HepG2 (cell line): ENCODE results near the gene HMX1. TPM values are rescaled to one million over a fixed set of nuclear protein-coding genes. Genes with fewer than 3 reads are reported as not detected.

Source experiments
- ATAC-seq: fragments of 200-7000 bp; cut with Tn5 transposase; 3 replicates; pipeline ENCODE4 v1.9.1; 2020; ENCODE audit warnings: mild to moderate bottlenecking, moderate library complexity
- BruUV-seq: library from RNA; stranded (reverse); fragments of 400-500 nt; replicated peaks from 2 replicates; lab custom pipeline; 2021; lab: Mats Ljungman, UMichigan
- CTCF ChIA-PET: fragments of 300-600 bp; formaldehyde crosslinking; extraction: SDS; loops from one replicate; lab custom pipeline; 2021; ENCODE audit warnings: low total read pairs, inconsistent platforms, low intra/inter-chr PET ratio; lab: Yijun Ruan, JAX
- POLR2A ChIA-PET: fragments of 350-600 bp; sonication (Branson Sonifier 250); formaldehyde crosslinking; loops from one replicate; lab custom pipeline; 2020; ENCODE audit warnings: antibody characterized with exemption, inconsistent platforms; lab: Yijun Ruan, JAX
- DNase-seq: peaks from one replicate; pipeline ENCODE4 v3.0.0-alpha.2; 2015; ENCODE audit warnings: low spot score
- FAIRE-seq: peaks from 3 replicates; lab custom pipeline; 2011; peaks lifted over from hg19 to GRCh38; lab: Jason Lieb, UNC
- H2AFZ ChIP-seq: one replicate; pipeline ENCODE4 v1.6.1; 2011; ENCODE audit warnings: low read length, inconsistent platforms
- H3K27ac ChIP-seq: fragments of 300-600 bp; 3 replicates; pipeline ENCODE4 v1.8.0; 2011; ENCODE audit warnings: mixed run types, mild to moderate bottlenecking, mixed read lengths, low read length, inconsistent platforms; ENCODE audit not compliant: insufficient read depth; ENCODE audit errors: extremely low read length
- H3K27me3 ChIP-seq, 2 experiments: fragments of 200-600 bp in 1 of 2; 2 replicates in 1 of 2; 3 replicates in 1 of 2; pipeline versions ENCODE4 v1.6.0 to v1.8.0; 2011; ENCODE audit warnings: low read length in 2 of 2, mild to moderate bottlenecking in 2 of 2, moderate library complexity in 2 of 2, inconsistent platforms in 1 of 2; ENCODE audit not compliant: insufficient read depth in 2 of 2, control insufficient read depth in 1 of 2
- H3K36me3 ChIP-seq, 2 experiments: fragments of 200-600 bp in 1 of 2; replicated peaks in 1 of 2; 2 replicates in 1 of 2; 3 replicates in 1 of 2; pipeline versions ENCODE4 v1.5.1 to v1.8.0; 2011; ENCODE audit warnings: low read length in 2 of 2, inconsistent platforms in 1 of 2; ENCODE audit not compliant: insufficient read depth in 2 of 2, control insufficient read depth in 1 of 2
- H3K4me1 ChIP-seq: 2 replicates; pipeline ENCODE4 v1.5.1; 2012; ENCODE audit warnings: low read length, inconsistent platforms; ENCODE audit not compliant: insufficient read depth
- H3K4me2 ChIP-seq: 2 replicates; pipeline ENCODE4 v1.6.0; 2011; ENCODE audit warnings: low read depth, low read length, inconsistent platforms
- H3K4me3 ChIP-seq, 3 experiments: fragments of 200-600 bp in 1 of 3; sonication (generic), shearing (Covaris generic) in 1 of 3; replicated peaks in 1 of 3; 2 replicates each; pipeline ENCODE4 v1.5.1; 2011 to 2016; ENCODE audit warnings: low read length in 3 of 3, inconsistent platforms in 2 of 3, low read depth in 2 of 3, mild to moderate bottlenecking in 2 of 3, control low read depth in 1 of 3, mixed read lengths in 1 of 3; ENCODE audit not compliant: insufficient read depth in 1 of 3
- H3K79me2 ChIP-seq: one replicate; pipeline ENCODE4 v1.6.1; 2011; ENCODE audit warnings: low read length, inconsistent platforms; ENCODE audit not compliant: insufficient read depth
- H3K9ac ChIP-seq: 2 replicates; pipeline ENCODE4 v1.6.0; 2011; ENCODE audit warnings: mild to moderate bottlenecking, low read depth, low read length, inconsistent platforms; ENCODE audit not compliant: insufficient read depth
- H3K9me3 ChIP-seq: 2 replicates; pipeline ENCODE4 v1.5.1; 2012; ENCODE audit warnings: mild to moderate bottlenecking, low read length
- H4K20me1 ChIP-seq: 2 replicates; pipeline ENCODE4 v1.6.0; 2011; ENCODE audit warnings: inconsistent platforms, mild to moderate bottlenecking, low read length, moderate library complexity; ENCODE audit not compliant: insufficient read depth
- BHLHE40 ChIP-seq: IDR thresholded peaks from 2 replicates; pipeline ENCODE4 v1.6.1; 2011; ENCODE audit warnings: low read length, improper control_type of control experiment
- BORCS8-MEF2B ChIP-seq: sonication (generic); formaldehyde crosslinking; IDR thresholded peaks from 2 replicates; pipeline ENCODE4 v1.8.0; 2022; ENCODE audit warnings: mild to moderate bottlenecking, missing genetic modification reagents
- CHCHD3 ChIP-seq: sonication (generic); formaldehyde crosslinking; IDR thresholded peaks from 2 replicates; pipeline ENCODE4 v1.8.0; 2022; ENCODE audit warnings: mild to moderate bottlenecking, missing genetic modification reagents, moderate library complexity
- ESRRA ChIP-seq: sonication (generic); formaldehyde crosslinking; IDR thresholded peaks from 2 replicates; pipeline ENCODE4 v1.5.1; 2020; ENCODE audit warnings: mild to moderate bottlenecking, low read depth, missing genetic modification reagents
- FLYWCH1 ChIP-seq: sonication (generic); formaldehyde crosslinking; IDR thresholded peaks from 2 replicates; pipeline ENCODE4 v1.8.1; 2023; ENCODE audit warnings: mild to moderate bottlenecking, missing genetic modification reagents
- GATAD2A ChIP-seq: IDR thresholded peaks from 2 replicates; pipeline ENCODE4 v1.6.1; 2016
- HES4 ChIP-seq: sonication (generic); formaldehyde crosslinking; IDR thresholded peaks from 2 replicates; pipeline ENCODE4 v1.9.0; 2021; ENCODE audit warnings: mild to moderate bottlenecking, missing genetic modification reagents, borderline replicate concordance
- KMT2A ChIP-seq: sonication (generic); formaldehyde crosslinking; IDR thresholded peaks from 2 replicates; pipeline ENCODE4 v1.4.0; 2020; ENCODE audit warnings: missing genetic modification reagents
- MED1 ChIP-seq: sonication (generic); formaldehyde crosslinking; IDR thresholded peaks from 2 replicates; pipeline ENCODE4 v1.4.0; 2020; ENCODE audit warnings: missing genetic modification reagents
- MEIS2 ChIP-seq: sonication (generic); formaldehyde crosslinking; IDR thresholded peaks from 2 replicates; pipeline ENCODE4 v1.9.0; 2021; ENCODE audit warnings: mild to moderate bottlenecking, missing genetic modification reagents
- NCOA1 ChIP-seq: sonication (generic); formaldehyde crosslinking; IDR thresholded peaks from 2 replicates; pipeline ENCODE4 v1.9.0; 2021; ENCODE audit warnings: missing genetic modification reagents
- PHF5A ChIP-seq: IDR thresholded peaks from one replicate; pipeline ENCODE4 v1.6.1; 2018; ENCODE audit warnings: low read depth, missing genetic modification reagents; ENCODE audit not compliant: unreplicated experiment
- RFX5 ChIP-seq: IDR thresholded peaks from 2 replicates; pipeline ENCODE4 v1.6.1; 2011; ENCODE audit warnings: low read depth, low read length, improper control_type of control experiment
- SKI ChIP-seq: fragments of 450-650 bp; IDR thresholded peaks from one replicate; pipeline ENCODE4 v1.6.1; 2018; ENCODE audit warnings: mild to moderate bottlenecking; ENCODE audit not compliant: partially characterized antibody
- TARDBP ChIP-seq: sonication (generic); formaldehyde crosslinking; IDR thresholded peaks from 2 replicates; pipeline ENCODE4 v1.8.0; 2022; ENCODE audit warnings: mild to moderate bottlenecking, missing genetic modification reagents
- TCF7 ChIP-seq: sonication (generic); IDR thresholded peaks from 2 replicates; pipeline ENCODE4 v1.6.1; 2016; ENCODE audit warnings: antibody characterized with exemption, low read depth
- TSC22D2 ChIP-seq: sonication (generic); formaldehyde crosslinking; IDR thresholded peaks from 2 replicates; pipeline ENCODE4 v1.5.1; 2020; ENCODE audit warnings: missing genetic modification reagents, mild to moderate bottlenecking, borderline replicate concordance
- XBP1 ChIP-seq: sonication (generic); formaldehyde crosslinking; IDR thresholded peaks from 2 replicates; pipeline ENCODE4 v1.5.0; 2020; ENCODE audit warnings: missing genetic modification reagents
- ZBTB34 ChIP-seq: sonication (generic); formaldehyde crosslinking; IDR thresholded peaks from 2 replicates; pipeline ENCODE4 v1.8.0; 2022; ENCODE audit warnings: mild to moderate bottlenecking, missing genetic modification reagents
- ZNF224 ChIP-seq: sonication (generic); formaldehyde crosslinking; IDR thresholded peaks from 2 replicates; pipeline ENCODE4 v1.5.0; 2020; ENCODE audit warnings: mild to moderate bottlenecking, missing genetic modification reagents
- ZNF253 ChIP-seq: sonication (generic); formaldehyde crosslinking; IDR thresholded peaks from 2 replicates; pipeline ENCODE4 v1.8.0; 2022; ENCODE audit warnings: mild to moderate bottlenecking, missing genetic modification reagents, borderline replicate concordance
- ZNF256 ChIP-seq: sonication (generic); formaldehyde crosslinking; conservative IDR thresholded peaks from 2 replicates; pipeline ENCODE4 v1.4.0; 2020; ENCODE audit warnings: missing genetic modification reagents
- WGBS: methylation state at CpG from one replicate; pipeline ENCODE4 v1.1.6; 2017; ENCODE audit warnings: low lambda C conversion rate; 5-methylcytosine and 5-hydroxymethylcytosine counted together
- in situ Hi-C: cut with HindIII; loops from 2 replicates; pipeline ENCODE4 v1.10.0; 2017; ENCODE audit warnings: low pct_unique_long_range_greater_than_20kb; ENCODE audit not compliant: extremely low pct_ligation_motif_present
- intact Hi-C: fragments of 100-400 bp; cut with micrococcal nuclease; formaldehyde crosslinking; loops from one replicate; pipeline ENCODE4 v1.10.0; 2022; ENCODE audit not compliant: unreplicated experiment
- polyA plus RNA-seq, 8 experiments: library from polyadenylated mRNA; depleted of rRNA in 3 of 8; stranded (reverse) in 7 of 8; unstranded in 1 of 8; fragments of >200 nt; fragmentation: Illumina TruSeq in 4 of 8; extraction: Trizol in 4 of 8; gene quantifications; 2 replicates each; pipeline versions ENCODE4 v1.2.1 to v1.2.3, GENCODE V29; 2011 to 2016; ENCODE audit warnings: low read depth in 4 of 8, missing spikeins in 1 of 8, mixed read lengths in 1 of 8; ENCODE audit not compliant: insufficient read depth in 1 of 8
- total RNA-seq, 5 experiments: library from RNA; depleted of rRNA; stranded (reverse); fragments of >200 nt; fragmentation: Illumina TruSeq; extraction: Trizol; gene quantifications; 2 replicates each; pipeline ENCODE4 v1.2.3, GENCODE V29; 2016; ENCODE audit warnings: low read depth in 1 of 5

Gene HMX1
- total and polyA plus RNA-seq, 2 of the 13 experiments (the other 11 are each of a cell fraction or from before 2014, with no cell fraction given) = not detected

DNA sequence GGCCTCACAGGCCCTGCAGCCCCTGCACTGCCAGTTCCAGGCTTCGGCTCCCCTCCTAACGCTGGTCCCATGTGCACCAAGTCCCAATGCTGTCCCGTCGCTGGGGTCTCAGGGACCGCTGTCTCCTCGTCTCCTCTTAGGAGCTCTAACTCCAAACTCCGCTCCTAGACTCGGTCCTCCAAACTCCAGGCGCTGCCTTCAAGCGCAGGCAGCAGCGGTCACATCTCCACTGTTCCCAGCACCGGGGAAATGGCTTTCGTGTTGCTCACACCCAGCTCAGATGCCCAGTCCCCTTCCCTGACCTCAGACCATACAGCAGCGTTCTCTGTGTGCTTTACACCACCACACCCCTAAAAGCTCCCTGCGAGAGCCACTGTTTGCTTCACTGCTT, 19.6 kb upstream of the HMX1 start:
- ATAC-seq = no peak
- H3K27me3 ChIP-seq = peaks cover 12 to 75% of the 10 kb centered on the region in 2 experiments; a peak in 4 of 5 replicates
- H3K4me1 ChIP-seq = peaks cover 5% of the 10 kb centered on the region; the same call in 1 of the 2 replicates
- no peak overlapping the region for H2AFZ ChIP-seq
- no TSS peak for BruUV-seq
- no peak overlapping the region for H3K4me2 ChIP-seq
- no peak overlapping the region for H3K9ac ChIP-seq
- no peaks in the 10 kb centered on the region for H3K79me2 ChIP-seq
- no peaks in the 10 kb centered on the region for H3K9me3 ChIP-seq
- ChIA-PET POLR2A (no interaction called here), CTCF (no interaction called here)
- no peak for DNase-seq
- H4K20me1 ChIP-seq = no peaks in the 10 kb centered on the region
- H3K36me3 ChIP-seq = no peaks in the 10 kb centered on the region
- WGBS = 17% methylated on average over 13 of the region's 15 CpGs
- H3K4me3 ChIP-seq = no peak overlapping the region
- H3K27ac ChIP-seq = no peak overlapping the region
- intact Hi-C loops (no loop called here), in situ Hi-C loops (no loop called here)
- TF ChIP-seq ZNF256 (CRISPR knock-in tag) = no peak
- no peak for TF ChIP-seq KMT2A
- no peak for TF ChIP-seq FLYWCH1
- no peak for TF ChIP-seq TARDBP (CRISPR knock-in tag)
- TF ChIP-seq HES4 = no peak
- no peak for TF ChIP-seq SKI
- no peak for TF ChIP-seq CHCHD3 (CRISPR knock-in tag)
- no peak for TF ChIP-seq TCF7
- TF ChIP-seq BORCS8-MEF2B (CRISPR knock-in tag) = no peak
- no peak for TF ChIP-seq NCOA1 (CRISPR knock-in tag)
- no peak for FAIRE-seq

GRCh38 chr4:8888856-8889255, 17.2 kb upstream of the HMX1 start:
- Histone ChIP-seq H3K27ac (no peak overlapping the region), H4K20me1 (no peaks in the 10 kb centered on the region), H3K36me3 (no peaks in the 10 kb centered on the region), H3K9me3 (no peaks in the 10 kb centered on the region), H3K79me2 (no peaks in the 10 kb centered on the region), H3K27me3 (peaks cover 10 to 73% of the 10 kb centered on the region in 2 experiments; a peak in 4 of 5 replicates), H3K4me1 (peaks cover 4% of the 10 kb centered on the region; the same call in 1 of the 2 replicates), H3K4me3 (no peak overlapping the region), H3K4me2 (no peak overlapping the region), H3K9ac (no peak overlapping the region), H2AFZ (no peak overlapping the region)
- CTCF ChIA-PET = no interaction called here
- 2% methylated on average over 13 of the region's 13 CpGs for WGBS
- ATAC-seq (no peak), FAIRE-seq (no peak), DNase-seq (no peak)
- POLR2A ChIA-PET = no interaction called here
- intact Hi-C loops (loop anchor here (10.0 kb wide), 1 partner anchor 204 kb away; no protein-coding TSS in a partner anchor), in situ Hi-C loops (loop anchor here (10.0 kb wide), 1 partner anchor 204 kb away; no protein-coding TSS in a partner anchor)
- BruUV-seq = no TSS peak
- TF ChIP-seq ZNF253 (CRISPR knock-in tag) (no peak), XBP1 (CRISPR knock-in tag) (no peak), MEIS2 (CRISPR knock-in tag) (no peak), MED1 (CRISPR knock-in tag) (no peak), BHLHE40 (no peak), GATAD2A (CRISPR knock-in tag) (no peak), TSC22D2 (no peak), ZNF224 (CRISPR knock-in tag) (no peak), ZBTB34 (CRISPR knock-in tag) (no peak), RFX5 (no peak), PHF5A (CRISPR knock-in tag) (no peak), ESRRA (no peak)
